ENCODE data around the gene ARHGDIB.

DNA sequence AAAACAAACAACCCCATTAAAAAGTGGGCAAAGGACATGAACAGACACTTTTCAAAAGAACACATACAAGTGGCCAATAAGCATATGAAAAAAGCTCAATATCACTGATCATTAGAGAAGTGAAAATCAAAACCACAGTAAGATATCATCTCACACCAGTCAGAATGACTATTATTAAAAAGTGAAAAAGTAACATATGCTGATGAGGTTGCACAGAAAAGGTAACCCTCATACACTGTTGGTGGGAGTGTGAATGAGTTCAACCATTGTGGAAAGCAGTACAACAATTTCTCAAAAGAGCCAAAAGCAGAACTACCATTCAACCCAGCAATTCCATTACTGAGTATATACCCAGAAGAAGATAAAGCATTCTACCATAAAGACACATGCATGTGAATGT, 29.7 kb upstream of the ARHGDIB start:
- TF ChIP-seq, protein P1, sequence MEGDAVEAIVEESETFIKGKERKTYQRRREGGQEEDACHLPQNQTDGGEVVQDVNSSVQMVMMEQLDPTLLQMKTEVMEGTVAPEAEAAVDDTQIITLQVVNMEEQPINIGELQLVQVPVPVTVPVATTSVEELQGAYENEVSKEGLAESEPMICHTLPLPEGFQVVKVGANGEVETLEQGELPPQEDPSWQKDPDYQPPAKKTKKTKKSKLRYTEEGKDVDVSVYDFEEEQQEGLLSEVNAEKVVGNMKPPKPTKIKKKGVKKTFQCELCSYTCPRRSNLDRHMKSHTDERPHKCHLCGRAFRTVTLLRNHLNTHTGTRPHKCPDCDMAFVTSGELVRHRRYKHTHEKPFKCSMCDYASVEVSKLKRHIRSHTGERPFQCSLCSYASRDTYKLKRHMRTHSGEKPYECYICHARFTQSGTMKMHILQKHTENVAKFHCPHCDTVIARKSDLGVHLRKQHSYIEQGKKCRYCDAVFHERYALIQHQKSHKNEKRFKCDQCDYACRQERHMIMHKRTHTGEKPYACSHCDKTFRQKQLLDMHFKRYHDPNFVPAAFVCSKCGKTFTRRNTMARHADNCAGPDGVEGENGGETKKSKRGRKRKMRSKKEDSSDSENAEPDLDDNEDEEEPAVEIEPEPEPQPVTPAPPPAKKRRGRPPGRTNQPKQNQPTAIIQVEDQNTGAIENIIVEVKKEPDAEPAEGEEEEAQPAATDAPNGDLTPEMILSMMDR (conservative IDR thresholded peaks at IDR 0.05; ENCODE audit: low read depth, low read length) = no peak
- TF ChIP-seq, protein P2, sequence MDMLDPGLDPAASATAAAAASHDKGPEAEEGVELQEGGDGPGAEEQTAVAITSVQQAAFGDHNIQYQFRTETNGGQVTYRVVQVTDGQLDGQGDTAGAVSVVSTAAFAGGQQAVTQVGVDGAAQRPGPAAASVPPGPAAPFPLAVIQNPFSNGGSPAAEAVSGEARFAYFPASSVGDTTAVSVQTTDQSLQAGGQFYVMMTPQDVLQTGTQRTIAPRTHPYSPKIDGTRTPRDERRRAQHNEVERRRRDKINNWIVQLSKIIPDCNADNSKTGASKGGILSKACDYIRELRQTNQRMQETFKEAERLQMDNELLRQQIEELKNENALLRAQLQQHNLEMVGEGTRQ (IDR thresholded peaks at IDR 0.05; ENCODE audit: low read depth, low read length) = no peak
- TF ChIP-seq POLR2A (IDR thresholded peaks at IDR 0.05; ENCODE audit: low read depth, low read length) = no peak
- TF ChIP-seq, protein P3, sequence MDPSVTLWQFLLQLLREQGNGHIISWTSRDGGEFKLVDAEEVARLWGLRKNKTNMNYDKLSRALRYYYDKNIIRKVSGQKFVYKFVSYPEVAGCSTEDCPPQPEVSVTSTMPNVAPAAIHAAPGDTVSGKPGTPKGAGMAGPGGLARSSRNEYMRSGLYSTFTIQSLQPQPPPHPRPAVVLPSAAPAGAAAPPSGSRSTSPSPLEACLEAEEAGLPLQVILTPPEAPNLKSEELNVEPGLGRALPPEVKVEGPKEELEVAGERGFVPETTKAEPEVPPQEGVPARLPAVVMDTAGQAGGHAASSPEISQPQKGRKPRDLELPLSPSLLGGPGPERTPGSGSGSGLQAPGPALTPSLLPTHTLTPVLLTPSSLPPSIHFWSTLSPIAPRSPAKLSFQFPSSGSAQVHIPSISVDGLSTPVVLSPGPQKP (IDR thresholded peaks at IDR 0.05; ENCODE audit: borderline replicate concordance, low read depth, low read length) = no peak
